Ascending aorta (tissue), 2 donors: Measurements from ENCODE around the gene TRIM22. TPM values are rescaled to one million over a fixed set of nuclear protein-coding genes. Genes with fewer than 3 reads are reported as not detected.

Experiments used
- DNase-seq, 2 donors: peaks; one replicate each; pipeline ENCODE4 v3.0.0-alpha.2; 2019; ENCODE audit warnings: low spot score in 2 of 2
- H3K27ac ChIP-seq, 2 donors: fragments of 200-600 bp; sonication (generic); one replicate each; pipeline ENCODE4 v1.5.1; 2016 to 2017; ENCODE audit warnings: mild to moderate bottlenecking in 1 of 2
- H3K27me3 ChIP-seq: fragments of 200-600 bp; sonication (generic); one replicate; pipeline ENCODE4 v1.5.1; 2017
- H3K36me3 ChIP-seq, 2 donors: fragments of 200-600 bp; sonication (generic); one replicate each; pipeline ENCODE4 v1.5.1; 2016
- H3K4me1 ChIP-seq, 2 donors: fragments of 200-600 bp; sonication (generic); one replicate each; pipeline ENCODE4 v1.5.1; 2016 to 2017; ENCODE audit warnings: mild to moderate bottlenecking in 1 of 2
- H3K4me3 ChIP-seq, 2 donors: fragments of 200-600 bp; sonication (generic); one replicate each; pipeline ENCODE4 v1.5.1; 2016 to 2017; ENCODE audit warnings: mild to moderate bottlenecking in 1 of 2
- H3K9me3 ChIP-seq, 2 donors: fragments of 200-600 bp; sonication (generic); one replicate each; pipeline ENCODE4 v1.5.1; 2016
- CTCF ChIP-seq, 3 experiments: fragments of 200-600 bp in 2 of 3; fragments of 450-650 bp in 1 of 3; sonication (generic) in 2 of 3; IDR thresholded peaks; one replicate each; pipeline ENCODE4 v1.5.1; 2016 to 2019; ENCODE audit warnings: antibody characterized with exemption in 3 of 3, mild to moderate bottlenecking in 1 of 3, moderate library complexity in 1 of 3
- intact Hi-C: fragments of 100-400 bp; cut with DNase I; formaldehyde crosslinking; loops from one replicate; pipeline ENCODE4 v1.15.1; 2023
- total RNA-seq: library from RNA; depleted of rRNA; stranded (reverse); fragments of >200 nt; gene quantifications from one replicate; pipeline ENCODE4 v1.1.0, GENCODE V29; 2016

TRIM22 gene
- total RNA-seq, 1 donor from 2014 or later = 32.5 TPM

- intact Hi-C loops = no loop called here
- TF ChIP-seq CTCF (IDR thresholded peaks at IDR 0.05) = no peak
- Histone ChIP-seq H3K36me3 (no peaks in the 10 kb centered on the region), H3K4me1 (no peaks in the 10 kb centered on the region), H3K27ac (no peak overlapping the region), H3K27me3 (no peaks in the 10 kb centered on the region), H3K9me3 (no peaks in the 10 kb centered on the region), H3K4me3 (no peak overlapping the region)
- DNase-seq = no peak
These were observed 60.2 kb downstream of the TRIM22 start for GRCh38 chr11:5749836-5750235.

- intact Hi-C loops = no loop called here
- Histone ChIP-seq H3K4me3 (no peak within 1 kb of the TSS), H3K27me3 (no peaks in the 10 kb centered on the region), H3K9me3 (no peaks in the 10 kb centered on the region), H3K36me3 (no peaks in the 10 kb centered on the region), H3K27ac (no peak within 1 kb of the TSS), H3K4me1 (no peaks in the 10 kb centered on the region)
- TF ChIP-seq CTCF (IDR thresholded peaks at IDR 0.05) = no peak
- DNase-seq = no peak
These were observed 64.4 kb downstream of the TRIM22 start, which contains the start of gene OR52N4 for GRCh38 chr11:5753943-5754342. OR52N4 (plus strand) TSS chr11:5754243; CDS start chr11:5754741, 498 bp downstream.

Other genes with a start within 250 kb of the TRIM22 start
- not detected for gene OR51I1, start 248.3 kb upstream of the TRIM22 start, total RNA-seq
- not detected for gene OR51I2, start 240.5 kb upstream of the TRIM22 start, total RNA-seq
- not detected for gene OR52D1, start 201.1 kb upstream of the TRIM22 start, total RNA-seq
- not detected for gene UBQLN3, start 179.8 kb upstream of the TRIM22 start, total RNA-seq
- not detected for gene UBQLNL, start 173.1 kb upstream of the TRIM22 start, total RNA-seq
- gene OR52H1, start 141.2 kb upstream of the TRIM22 start, total RNA-seq = not detected
- not detected for gene OR52B6, start 108.9 kb upstream of the TRIM22 start, total RNA-seq
- 0.64 TPM for gene TRIM6, start 93.2 kb upstream of the TRIM22 start, total RNA-seq
- gene TRIM34, start 64.8 kb upstream of the TRIM22 start, total RNA-seq = not detected
- gene TRIM5, start 4.7 kb upstream of the TRIM22 start, total RNA-seq = 45.1 TPM
- not detected for gene OR56B1, start 46.7 kb downstream of the TRIM22 start, total RNA-seq
- not detected for gene OR52N4, start 64.5 kb downstream of the TRIM22 start, total RNA-seq
- not detected for gene OR52N5, start 93.6 kb downstream of the TRIM22 start, total RNA-seq
- not detected for gene OR52N1, start 101.5 kb downstream of the TRIM22 start, total RNA-seq
- gene OR52N2, start 119.1 kb downstream of the TRIM22 start, total RNA-seq = not detected
- gene OR52E6, start 152.1 kb downstream of the TRIM22 start, total RNA-seq = not detected
- not detected for gene OR52E8, start 167.9 kb downstream of the TRIM22 start, total RNA-seq
- gene OR52E4, start 190.8 kb downstream of the TRIM22 start, total RNA-seq = not detected
- gene OR52E5, start 203.4 kb downstream of the TRIM22 start, total RNA-seq = not detected